Skin of body (tissue), 1 donor: ENCODE results near the gene ANKLE1. TPM values are rescaled to one million over a fixed set of nuclear protein-coding genes. Genes with fewer than 3 reads are reported as not detected.

Experiments used
- total RNA-seq: library from RNA; depleted of rRNA; stranded (reverse); fragments of >200 nt; gene quantifications from one replicate; pipeline ENCODE4 v1.2.3, GENCODE V29; 2014

Gene ANKLE1
- total RNA-seq, 1 donor from 2014 or later = 0.49 TPM

Other genes starting within 250 kb of the ANKLE1 start
- 4.5 TPM for gene HAUS8, start 206.4 kb upstream of the ANKLE1 start, total RNA-seq
- gene MYO9B, start 206.1 kb upstream of the ANKLE1 start, total RNA-seq = 27.5 TPM
- gene USE1, start 66.5 kb upstream of the ANKLE1 start, total RNA-seq = 13.2 TPM
- gene OCEL1, start 55.7 kb upstream of the ANKLE1 start, total RNA-seq = 3.7 TPM
- gene NR2F6, start 36.0 kb upstream of the ANKLE1 start, total RNA-seq = 14.4 TPM
- gene USHBP1, start 17.2 kb upstream of the ANKLE1 start, total RNA-seq = 2.0 TPM
- gene BABAM1, start 14.5 kb upstream of the ANKLE1 start, total RNA-seq = 43.6 TPM
- 5.7 TPM for gene ABHD8, start 21.5 kb downstream of the ANKLE1 start, total RNA-seq
- 20.3 TPM for gene MRPL34, start 24.0 kb downstream of the ANKLE1 start, total RNA-seq
- 7.9 TPM for gene DDA1, start 27.7 kb downstream of the ANKLE1 start, total RNA-seq
- 6.7 TPM for gene ANO8, start 53.0 kb downstream of the ANKLE1 start, total RNA-seq
- gene GTPBP3, start 55.7 kb downstream of the ANKLE1 start, total RNA-seq = 10.6 TPM
- 10.9 TPM for gene PLVAP, start 95.4 kb downstream of the ANKLE1 start, total RNA-seq
- gene CCDC194, start 112.3 kb downstream of the ANKLE1 start, total RNA-seq = not detected
- gene BST2, start 123.7 kb downstream of the ANKLE1 start, total RNA-seq = 6.9 TPM
- gene MVB12A, start 138.1 kb downstream of the ANKLE1 start, total RNA-seq = 19.2 TPM
- 0.69 TPM for gene TMEM221, start 166.8 kb downstream of the ANKLE1 start, total RNA-seq
- not detected for gene NXNL1, start 179.0 kb downstream of the ANKLE1 start, total RNA-seq
- gene SLC27A1, start 188.6 kb downstream of the ANKLE1 start, total RNA-seq = 19.6 TPM
- gene PGLS, start 229.7 kb downstream of the ANKLE1 start, total RNA-seq = 36.3 TPM